GM21390 (cell line): Measurements from ENCODE around the gene SIRPD.
"Not testable (repeated sequence)": the region's sequence is repeated elsewhere in the genome, so short reads cannot be mapped to it uniquely, and the experiment has no call there.

Source experiments
- ATAC-seq: cut with Tn5 transposase; IDR thresholded peaks from one replicate; pipeline ENCODE4 v1.9.1; 2021; ENCODE audit not compliant: unreplicated experiment

The SIRPD gene

GRCh38 chr20:1557605-1558004 is at the start of gene SIRPD:
TSS of gene SIRPD (minus strand) at chr20:1557705. CDS start at chr20:1557653, 52 bp downstream.
- ATAC-seq: no peak

- no peak for ATAC-seq
Observed at GRCh38 chr20:1600736-1601135, 43.2 kb upstream of the SIRPD start.

GRCh38 chr20:1595333-1595732 is 37.8 kb upstream of the SIRPD start:
- ATAC-seq: no peak

GRCh38 chr20:1588533-1589460 is 31.3 kb upstream of the SIRPD start:
- no peak for ATAC-seq

- ATAC-seq: no peak
Observed at GRCh38 chr20:1587781-1588532, 30.5 kb upstream of the SIRPD start.

- ATAC-seq: no peak
Observed at GRCh38 chr20:1579488-1579887, 22.0 kb upstream of the SIRPD start.

GRCh38 chr20:1577906-1578305 is 20.4 kb upstream of the SIRPD start:
- no peak for ATAC-seq

GRCh38 chr20:1577313-1577712 is 19.8 kb upstream of the SIRPD start:
- ATAC-seq: not testable (repeated sequence)

- ATAC-seq: no peak
Observed at GRCh38 chr20:1576641-1577040, 19.1 kb upstream of the SIRPD start.

GRCh38 chr20:1576003-1576402 is 18.5 kb upstream of the SIRPD start:
- not testable (repeated sequence) for ATAC-seq

GRCh38 chr20:1571583-1571982 is 14.1 kb upstream of the SIRPD start:
- not testable (repeated sequence) for ATAC-seq

GRCh38 chr20:1569415-1569881 is 11.9 kb upstream of the SIRPD start:
- no peak for ATAC-seq

GRCh38 chr20:1568163-1568490 is 10.6 kb upstream of the SIRPD start:
- ATAC-seq: no peak

GRCh38 chr20:1567392-1568162 is 10.1 kb upstream of the SIRPD start:
- no peak for ATAC-seq

GRCh38 chr20:1566701-1567100 is 9.2 kb upstream of the SIRPD start:
- ATAC-seq: no peak

- ATAC-seq: no peak
Observed at GRCh38 chr20:1565461-1565860, 8.0 kb upstream of the SIRPD start.

- ATAC-seq: no peak
Observed at GRCh38 chr20:1563598-1563997, 6.1 kb upstream of the SIRPD start.

GRCh38 chr20:1562622-1563021 is 5.1 kb upstream of the SIRPD start:
- ATAC-seq: no peak

- no peak for ATAC-seq
Observed at GRCh38 chr20:1561350-1561749, 3.8 kb upstream of the SIRPD start.

- ATAC-seq: no peak
Observed at GRCh38 chr20:1555952-1556351, 1.6 kb downstream of the SIRPD start.

- ATAC-seq: no peak
Observed at GRCh38 chr20:1539816-1540419, 17.6 kb downstream of the SIRPD start.
